ENCODE measurements around the gene FLVCR1. TPM values are rescaled to one million over a fixed set of nuclear protein-coding genes. Genes with fewer than 3 reads are reported as not detected.

Gene FLVCR1
- total and polyA plus RNA-seq, 9 of the 15 experiments (the other 6 are each of a cell fraction or from before 2014, with no cell fraction given), result 5.2 to 18.0 (median 12.5) TPM

- TF ChIP-seq SIRT6 (IDR thresholded peaks at IDR 0.05; ENCODE audit: low read depth, low read length) (no peak), FUS (optimal IDR thresholded peaks at IDR 0.05; ENCODE audit: low read depth, low read length) (no peak), IRF9 (tag; IDR thresholded peaks at IDR 0.05) (0 out of 2 replicates have a peak, but pooled peaks have one; percentile 23), THRB (CRISPR knock-in tag; conservative IDR thresholded peaks at IDR 0.05) (no peak), SUPT5H (IDR thresholded peaks at IDR 0.05) (no peak), CBFA2T2 (conservative IDR thresholded peaks at IDR 0.05) (peak; percentile 99), MEF2A (IDR thresholded peaks at IDR 0.05; ENCODE audit: control insufficient read depth, low read depth, low read length) (peak; percentile 71; the same call in 1 of the 2 replicates), POLR2AphosphoS5 (IDR thresholded peaks at IDR 0.05; ENCODE audit: control insufficient read depth, insufficient read depth, low read depth, low read length) (peak; percentile 99), ETS2 (tag; IDR thresholded peaks at IDR 0.05; ENCODE audit: borderline replicate concordance, poor library complexity, severe bottlenecking) (no peak), ZBTB7A (IDR thresholded peaks at IDR 0.05; ENCODE audit: borderline replicate concordance, control insufficient read depth, low read depth, low read length) (0 out of 2 replicates have a peak, but pooled peaks have one; percentile 41), ARID1B (IDR thresholded peaks at IDR 0.05) (peak; percentile 99), TAF7 (tag; IDR thresholded peaks at IDR 0.05) (no peak), THRAP3 (IDR thresholded peaks at IDR 0.05; ENCODE audit: borderline replicate concordance) (no peak), RFX7 (CRISPR knock-in tag; IDR thresholded peaks at IDR 0.05) (no peak), NUFIP1 (IDR thresholded peaks at IDR 0.05; ENCODE audit: partially characterized antibody) (no peak), ZFP36 (IDR thresholded peaks at IDR 0.05; ENCODE audit: low read depth, low read length, partially characterized antibody) (peak; percentile 46), COPS2 (conservative IDR thresholded peaks at IDR 0.05) (no peak), SIX5 (IDR thresholded peaks at IDR 0.05; ENCODE audit: borderline replicate concordance in 1 of 2, insufficient read depth in 1 of 2, low read depth in 1 of 2, low read length in 2 of 2) (no peak), ATF3 (IDR thresholded peaks at IDR 0.05) (peak; percentile 79), ATF3 (CRISPR knock-in tag; conservative IDR thresholded peaks at IDR 0.05) (peak; percentile 25; the same call in 1 of the 2 replicates), PURB (CRISPR knock-in tag; IDR thresholded peaks at IDR 0.05; ENCODE audit: low read depth) (no peak), TCF15 (CRISPR knock-in tag; IDR thresholded peaks at IDR 0.05) (no peak), SREBF2 (CRISPR knock-in tag; IDR thresholded peaks at IDR 0.05) (no peak), ZC3H11A (IDR thresholded peaks at IDR 0.05; ENCODE audit: low read depth, low read length) (no peak), ATF7 (IDR thresholded peaks at IDR 0.05) (peak; percentile 75; the same call in 1 of the 2 replicates)
Measured at GRCh38 chr1:212860713-212861581, 2.9 kb downstream of the FLVCR1 start (continued).
